ENCODE measurements around the gene DOCK2. TPM values are rescaled to one million over a fixed set of nuclear protein-coding genes. Genes with fewer than 3 reads are reported as not detected.
A peak's percentile ranks its signal among the peaks of the same experiment; 100 is the strongest.

DOCK2 gene
- total and polyA plus RNA-seq, 2 of the 8 experiments (the other 6 are each of a cell fraction or from before 2014, with no cell fraction given): 3.9 to 5.7 TPM

DNA sequence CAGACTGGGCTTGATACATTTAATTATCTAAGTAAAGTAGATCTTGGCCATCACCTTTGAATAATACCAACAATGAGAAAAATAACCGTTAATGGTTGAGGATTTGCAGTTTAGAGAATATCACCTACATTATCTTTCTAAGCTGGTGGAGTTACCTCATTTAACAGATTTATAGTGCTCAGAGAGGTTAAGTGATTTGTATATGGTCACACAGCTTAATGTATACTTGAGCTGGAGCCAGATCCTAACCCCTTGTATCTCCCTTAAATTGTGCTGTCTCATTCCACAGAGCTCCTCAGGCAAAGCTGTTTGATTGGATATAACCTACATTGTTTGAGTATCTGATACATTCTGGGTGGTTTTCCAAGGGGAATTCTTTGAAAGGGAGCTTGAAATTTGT, 285.4 kb downstream of the DOCK2 start:
- no peak overlapping the region for H3K18ac ChIP-seq (ENCODE audit: extremely low read depth, low read length)
- no peak overlapping the region for H4K91ac ChIP-seq (replicated peaks; ENCODE audit: insufficient read length, low read length)
- H2BK5ac ChIP-seq (ENCODE audit: low read depth, low read length): no peak overlapping the region
- ChIA-PET POLR2A (ENCODE audit: partially characterized antibody) (no interaction called here), CTCF (ENCODE audit: partially characterized antibody) (interaction anchor here (1.0 to 1.1 kb wide), 3 partner anchors 9 to 58 kb away, joined by 3 to 8 read pairs (median 4); partner anchors contain the start of gene INSYN2B)
- no peaks in the 10 kb centered on the region for H4K20me1 ChIP-seq (replicated peaks in 1 of 2; ENCODE audit: control insufficient read depth in 1 of 2, insufficient read depth in 2 of 2, low read length in 2 of 2)
- H3K4me3 ChIP-seq (ENCODE audit: extremely low read depth in 1 of 4, insufficient read depth in 2 of 4, low read depth in 3 of 4, low read length in 4 of 4): no peak overlapping the region
- no peak overlapping the region for H3K4me2 ChIP-seq (ENCODE audit: insufficient read depth in 1 of 2, low read depth in 2 of 2, low read length in 2 of 2)
- H2BK12ac ChIP-seq (ENCODE audit: low read depth, low read length): no peak overlapping the region
- H3K4me1 ChIP-seq (replicated peaks in 1 of 4; ENCODE audit: control insufficient read depth in 3 of 4, insufficient read depth in 4 of 4, low read length in 3 of 4): no peaks in the 10 kb centered on the region
- no peak overlapping the region for H4K8ac ChIP-seq (ENCODE audit: extremely low read depth, insufficient read depth, low read length)
- no peak for TF ChIP-seq SRF (IDR thresholded peaks at IDR 0.05; ENCODE audit: low read depth, low read length)
- TF ChIP-seq RBBP5 (IDR thresholded peaks at IDR 0.05; ENCODE audit: borderline replicate concordance, low read depth, low read length): no peak
- no peak for TF ChIP-seq SIRT6 (IDR thresholded peaks at IDR 0.05; ENCODE audit: low read length)
- 0 out of 2 replicates have a peak, but pooled peaks have one; percentile 23 for TF ChIP-seq KDM1A (IDR thresholded peaks at IDR 0.05; ENCODE audit: borderline replicate concordance, low read length)
- H4K5ac ChIP-seq (ENCODE audit: insufficient read length, low read depth, low read length): no peak overlapping the region
- H3K79me1 ChIP-seq (ENCODE audit: low read depth, low read length): no peaks in the 10 kb centered on the region
- no peaks in the 10 kb centered on the region for H3K23me2 ChIP-seq (ENCODE audit: low read depth, low read length)
- H3K56ac ChIP-seq (replicated peaks; ENCODE audit: insufficient read length, low read depth, low read length): no peak overlapping the region
- H3K27ac ChIP-seq (ENCODE audit: low read depth, low read length): no peak overlapping the region
- H3K79me2 ChIP-seq (ENCODE audit: control insufficient read depth in 1 of 2, insufficient read depth in 2 of 2, low read length in 2 of 2): no peaks in the 10 kb centered on the region
- FAIRE-seq (no peak), DNase-seq (ENCODE audit: low read depth in 1 of 2, low spot score in 2 of 2) (no peak)
- 67% methylated on average over 1 of the region's 1 CpG; no CpG with 5 or more reads in 1 of the 2 experiments for WGBS, 2 experiments (ENCODE audit: extremely low coverage in 1 of 2, insufficient coverage in 1 of 2, insufficient read length in 1 of 2, insufficient replicate concordance in 2 of 2, low coverage in 1 of 2, low lambda C conversion rate in 2 of 2, missing lambda C conversion rate in 1 of 2)
- H3K27me3 ChIP-seq (replicated peaks in 1 of 4; ENCODE audit: control insufficient read depth in 3 of 4, extremely low read depth in 1 of 4, insufficient read depth in 3 of 4, low read length in 3 of 4): no peaks in the 10 kb centered on the region
- no peak overlapping the region for H3K9ac ChIP-seq (replicated peaks in 1 of 4; ENCODE audit: extremely low read depth in 1 of 4, low read depth in 3 of 4, low read length in 3 of 4)
- H3K14ac ChIP-seq (ENCODE audit: insufficient read length): no peak overlapping the region
- no peaks in the 10 kb centered on the region for H3K9me3 ChIP-seq (ENCODE audit: insufficient read depth in 2 of 2, low read depth in 1 of 2, low read length in 1 of 2)
- H3K36me3 ChIP-seq (ENCODE audit: control insufficient read depth in 2 of 4, insufficient read depth in 4 of 4, low read length in 3 of 4): no peaks in the 10 kb centered on the region
- no peak overlapping the region for H2BK20ac ChIP-seq (ENCODE audit: low read length)
- no peak overlapping the region for H2BK15ac ChIP-seq (ENCODE audit: low read length)
- H2AK5ac ChIP-seq (ENCODE audit: low read depth, low read length): no peak overlapping the region
- H2AFZ ChIP-seq (ENCODE audit: low read length): no peak overlapping the region
- no peak overlapping the region for H3K23ac ChIP-seq (ENCODE audit: insufficient read length)
- H3K4ac ChIP-seq (replicated peaks; ENCODE audit: insufficient read length, low read depth, low read length): no peak overlapping the region
- no peak overlapping the region for H2BK120ac ChIP-seq (replicated peaks; ENCODE audit: low read depth, low read length)
